H1 (cell line): ENCODE data around the gene BRD8. TPM values are rescaled to one million over a fixed set of nuclear protein-coding genes. Genes with fewer than 3 reads are reported as not detected.

Source experiments
- BACH1 ChIP-seq: IDR thresholded peaks from 2 replicates; pipeline ENCODE4 v1.6.1; 2012; ENCODE audit warnings: low read length, improper control_type of control experiment
- GTF2F1 ChIP-seq: IDR thresholded peaks from 2 replicates; pipeline ENCODE4 v1.6.1; 2012; ENCODE audit warnings: low read depth, low read length, improper control_type of control experiment, borderline replicate concordance
- TAF7 ChIP-seq: optimal IDR thresholded peaks from 2 replicates; pipeline ENCODE3; 2011; ENCODE audit warnings: low read depth, mild to moderate bottlenecking, inconsistent platforms, low read length, moderate library complexity, borderline replicate concordance
- USF2 ChIP-seq: IDR thresholded peaks from 2 replicates; pipeline ENCODE4 v1.6.1; 2011; ENCODE audit warnings: low read length, improper control_type of control experiment
- polyA plus RNA-seq, 7 experiments: library from polyadenylated mRNA; depleted of rRNA in 3 of 7; stranded (reverse) in 5 of 7; unstranded in 2 of 7; fragments of >200 nt in 5 of 7; fragments of 200-250 nt in 2 of 7; gene quantifications; 1 replicate in 5 of 7; 2 replicates in 1 of 7; 4 replicates in 1 of 7; pipeline versions ENCODE4 v1.2.1 to v1.2.3, GENCODE V29; 2011 to 2013; ENCODE audit warnings: missing spikeins in 2 of 7, mixed read lengths in 2 of 7
- total RNA-seq: library from RNA; stranded (reverse); fragmentation: NEBNext Ultra II Directional; extraction: Animal tissue kit (Norgen Biotek cat#: 25700); gene quantifications from 2 replicates; pipeline ENCODE4 v1.2.1, GENCODE V29; 2021

BRD8 gene
- total and polyA plus RNA-seq, 2 of the 8 experiments (the other 6 are each of a cell fraction or from before 2014, with no cell fraction given), result 37.8 to 75.8 TPM

- TF ChIP-seq GTF2F1, result no peak
- no peak for TF ChIP-seq BACH1
- TF ChIP-seq TAF7, result no peak
- TF ChIP-seq USF2, result no peak
- TF ChIP-seq, all 59 proteins: peak for 0
Measured at GRCh38 chr5:138111181-138111580, 67.2 kb downstream of the BRD8 start (continued).
